Loucy (cell line): Measurements from ENCODE around the gene PPFIA4.

ENCODE experiments used
- CTCF ChIP-seq: fragments of 200-600 bp; sonication (generic); conservative IDR thresholded peaks from 2 replicates; pipeline ENCODE4 v1.5.1; 2014; ENCODE audit warnings: mild to moderate bottlenecking, antibody characterized with exemption, low read length
- EZH2phosphoT487 ChIP-seq: fragments of 200-600 bp; IDR thresholded peaks from 2 replicates; pipeline ENCODE4 v1.6.1; 2018; ENCODE audit warnings: antibody characterized with exemption, mild to moderate bottlenecking, moderate library complexity, borderline replicate concordance

GRCh38 chr1:203114202-203114601 lies 87.9 kb downstream of the PPFIA4 start:
- no peak for TF ChIP-seq CTCF
- no peak for TF ChIP-seq EZH2phosphoT487
